DOHH2 (cell line): Measurements from ENCODE around the gene ITPKA.
A peak's percentile ranks its signal among the peaks of the same experiment; 100 is the strongest.

Source experiments
- EZH2phosphoT487 ChIP-seq: fragments of 200-600 bp; sonication (generic); IDR thresholded peaks from 2 replicates; pipeline ENCODE4 v1.6.1; 2017; ENCODE audit warnings: borderline replicate concordance, mild to moderate bottlenecking, antibody characterized with exemption, low read length, moderate library complexity, mixed read lengths
- TF ChIP-seq, protein P1 (sequence below): fragments of 200-600 bp; sonication (generic); IDR thresholded peaks from one replicate; pipeline ENCODE4 v1.5.1; 2014; ENCODE audit warnings: antibody characterized with exemption, mild to moderate bottlenecking, low read depth, low read length; ENCODE audit not compliant: poor library complexity, severe bottlenecking

GRCh38 chr15:41465822-41466421 is 27.8 kb upstream of the ITPKA start:
- TF ChIP-seq EZH2phosphoT487, result no peak
- TF ChIP-seq, protein P1, sequence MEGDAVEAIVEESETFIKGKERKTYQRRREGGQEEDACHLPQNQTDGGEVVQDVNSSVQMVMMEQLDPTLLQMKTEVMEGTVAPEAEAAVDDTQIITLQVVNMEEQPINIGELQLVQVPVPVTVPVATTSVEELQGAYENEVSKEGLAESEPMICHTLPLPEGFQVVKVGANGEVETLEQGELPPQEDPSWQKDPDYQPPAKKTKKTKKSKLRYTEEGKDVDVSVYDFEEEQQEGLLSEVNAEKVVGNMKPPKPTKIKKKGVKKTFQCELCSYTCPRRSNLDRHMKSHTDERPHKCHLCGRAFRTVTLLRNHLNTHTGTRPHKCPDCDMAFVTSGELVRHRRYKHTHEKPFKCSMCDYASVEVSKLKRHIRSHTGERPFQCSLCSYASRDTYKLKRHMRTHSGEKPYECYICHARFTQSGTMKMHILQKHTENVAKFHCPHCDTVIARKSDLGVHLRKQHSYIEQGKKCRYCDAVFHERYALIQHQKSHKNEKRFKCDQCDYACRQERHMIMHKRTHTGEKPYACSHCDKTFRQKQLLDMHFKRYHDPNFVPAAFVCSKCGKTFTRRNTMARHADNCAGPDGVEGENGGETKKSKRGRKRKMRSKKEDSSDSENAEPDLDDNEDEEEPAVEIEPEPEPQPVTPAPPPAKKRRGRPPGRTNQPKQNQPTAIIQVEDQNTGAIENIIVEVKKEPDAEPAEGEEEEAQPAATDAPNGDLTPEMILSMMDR, result peak; percentile 95
